ENCODE data around the gene SHB.

DNA sequence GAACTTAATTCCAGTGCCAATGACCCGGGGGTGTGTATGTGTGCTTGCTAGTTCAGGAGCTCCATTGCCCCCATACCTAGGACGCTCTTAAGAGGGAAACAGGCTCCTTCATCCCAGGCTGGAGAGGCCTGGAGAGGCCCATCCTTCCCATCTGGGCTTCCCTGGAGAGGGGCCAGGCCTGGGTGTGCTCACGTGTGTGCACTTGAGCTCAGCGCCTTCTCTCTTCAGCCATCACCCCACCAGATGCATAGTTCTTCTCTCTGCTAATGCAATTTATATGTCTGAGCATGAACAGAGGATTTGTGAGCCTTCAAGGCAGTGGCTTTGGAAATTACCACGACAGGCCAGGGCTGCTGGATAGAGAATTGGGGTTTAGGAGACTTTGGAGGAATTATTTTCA is 48.6 kb upstream of the SHB start:
- TF ChIP-seq CTCF (IDR thresholded peaks at IDR 0.05; ENCODE audit: poor library complexity) (no peak), EZH2 (IDR thresholded peaks at IDR 0.05; ENCODE audit: borderline replicate concordance) (no peak), EZH2phosphoT487 (IDR thresholded peaks at IDR 0.05; ENCODE audit: low read depth, severe bottlenecking, unreplicated experiment) (no peak)
